Activated CD4-positive, alpha-beta T cell treated with anti-CD3 and anti-CD28 coated beads, Interleukin-2, amount 50 U/mL, for 48 hours (primary cell): ENCODE data around the gene TMEM59.
"Not testable (repeated sequence)": the region's sequence is repeated elsewhere in the genome, so short reads cannot be mapped to it uniquely, and the experiment has no call there.

Experiments
- DNase-seq, 2 experiments: peaks; one replicate each; pipeline ENCODE4 v3.0.0-alpha.2; 2020

Gene TMEM59

DNA sequence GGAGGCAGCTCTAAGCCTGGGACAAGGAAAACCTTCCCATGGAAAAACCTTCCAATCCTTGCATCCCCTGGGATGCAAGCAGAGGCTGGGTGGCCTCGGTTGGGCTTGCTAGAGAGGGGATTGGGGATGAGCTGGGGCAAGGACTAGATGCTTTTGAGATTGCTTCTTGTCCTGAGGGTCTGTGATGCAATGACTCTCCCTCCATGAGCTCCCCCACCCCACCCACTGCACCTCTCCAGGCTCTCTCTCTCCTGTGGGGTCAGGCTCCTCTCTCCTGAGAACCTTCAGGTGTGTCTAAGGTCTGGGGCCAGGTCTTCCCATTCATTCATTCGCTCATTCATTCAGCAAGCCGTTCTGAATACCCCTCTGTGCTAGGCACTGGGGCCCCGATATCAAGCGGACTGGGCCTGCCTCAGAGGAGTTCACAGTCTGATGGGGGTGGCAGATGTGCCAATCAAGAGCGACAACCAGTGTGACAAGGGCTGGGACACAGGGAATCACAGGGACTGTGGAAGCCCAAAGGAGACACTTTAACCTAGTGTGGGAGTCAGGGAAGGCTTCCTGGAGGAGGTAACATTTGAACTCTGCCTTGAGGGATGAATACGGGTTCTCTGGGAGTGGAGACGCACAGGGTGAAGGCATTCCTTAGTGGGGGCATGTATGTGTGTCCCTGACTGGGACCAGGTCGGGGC is 41.5 kb downstream of the TMEM59 start:
- no peak for DNase-seq

DNA sequence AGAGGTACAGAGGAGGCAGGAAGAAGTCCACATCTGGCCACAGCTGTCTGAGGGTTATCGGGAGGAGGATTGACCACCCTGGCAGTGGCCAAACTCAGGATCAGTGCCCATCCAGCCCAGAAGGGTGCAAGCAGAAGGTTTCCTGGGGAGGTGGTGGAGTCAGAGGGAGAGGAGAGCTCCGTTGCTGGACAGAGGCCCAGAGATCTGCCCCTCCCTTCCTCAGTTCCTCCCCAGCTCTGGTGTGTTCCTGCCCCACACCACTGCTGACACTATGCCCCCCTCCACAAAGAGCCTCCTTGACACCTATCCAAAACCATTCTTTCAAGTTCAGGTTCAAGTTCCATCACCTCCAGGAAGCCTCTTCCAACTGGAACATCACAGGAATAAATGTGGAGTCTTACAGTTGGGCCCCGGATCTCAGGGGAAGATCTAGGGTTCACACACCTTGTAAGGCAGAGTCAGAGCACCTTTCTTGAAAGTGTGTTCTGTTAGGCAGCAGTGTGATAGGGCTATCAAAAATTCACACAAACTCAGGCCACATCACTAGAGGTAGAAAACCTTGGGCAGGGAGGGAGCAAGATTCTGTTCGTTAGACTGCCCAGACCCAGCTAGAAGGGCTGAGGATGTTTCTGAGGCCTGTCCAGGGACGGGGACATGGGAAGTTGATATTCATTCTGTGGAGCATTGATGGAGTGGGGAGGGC is 42.4 kb downstream of the TMEM59 start:
- no peak for DNase-seq

DNA sequence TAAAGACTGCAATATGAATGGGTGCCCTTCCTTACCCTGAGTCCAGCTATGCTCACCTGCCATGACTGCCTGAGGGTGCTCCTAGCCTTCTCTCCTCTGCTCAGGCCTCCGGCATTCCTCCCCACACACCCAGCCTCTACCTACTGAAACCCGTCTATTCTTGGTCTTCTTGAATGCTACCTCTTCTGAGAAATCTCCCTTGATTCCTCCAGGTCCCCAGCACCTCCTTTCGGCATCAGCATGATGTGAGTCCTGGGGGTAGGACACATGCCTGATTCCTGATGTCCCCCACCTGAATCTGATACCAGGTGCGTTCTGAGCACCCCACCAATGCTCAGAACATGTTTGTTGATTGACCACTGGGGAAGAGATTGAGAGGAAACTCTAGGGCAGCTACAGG is 43.6 kb downstream of the TMEM59 start:
- no peak for DNase-seq

DNA sequence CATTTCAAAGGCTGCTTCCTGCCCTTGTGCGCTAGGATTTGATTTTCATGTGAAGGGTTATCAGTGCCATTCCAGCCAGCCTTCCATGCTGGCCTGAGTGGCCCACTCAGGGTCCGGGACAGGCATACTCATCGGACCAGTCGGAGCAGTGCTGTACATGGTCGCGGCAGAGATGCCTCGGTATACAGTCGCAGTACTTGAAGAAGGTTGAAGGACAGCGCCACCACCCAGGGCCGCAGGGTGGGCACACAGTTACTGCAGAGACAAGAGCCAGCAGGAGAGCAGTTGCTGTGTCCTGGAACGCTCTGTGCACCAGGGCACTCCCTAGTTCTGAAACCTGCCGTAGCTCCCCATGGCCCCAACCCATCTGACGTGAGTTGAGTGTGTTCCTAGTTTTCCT is 44.1 kb downstream of the TMEM59 start:
- no peak for DNase-seq

DNA sequence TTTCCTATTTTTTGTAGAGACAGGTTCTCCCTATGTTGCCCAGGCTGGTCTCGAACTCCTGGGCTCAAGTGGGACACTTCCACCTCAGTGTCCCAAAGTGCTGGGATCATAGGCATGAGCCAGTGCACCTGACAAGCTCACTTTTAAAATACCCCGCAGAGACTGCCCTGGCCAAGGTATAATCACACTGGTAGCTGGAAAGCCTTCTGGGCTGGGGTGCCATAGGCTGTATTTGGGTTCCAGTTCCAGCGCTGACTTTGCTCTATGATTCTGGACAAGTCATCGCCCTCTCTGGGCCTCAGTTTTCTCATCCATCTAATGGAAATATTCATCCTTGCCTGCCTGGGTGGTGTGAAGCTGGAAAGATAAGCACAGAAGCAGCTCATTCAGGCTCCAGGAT is 45.4 kb downstream of the TMEM59 start:
- no peak for DNase-seq

DNA sequence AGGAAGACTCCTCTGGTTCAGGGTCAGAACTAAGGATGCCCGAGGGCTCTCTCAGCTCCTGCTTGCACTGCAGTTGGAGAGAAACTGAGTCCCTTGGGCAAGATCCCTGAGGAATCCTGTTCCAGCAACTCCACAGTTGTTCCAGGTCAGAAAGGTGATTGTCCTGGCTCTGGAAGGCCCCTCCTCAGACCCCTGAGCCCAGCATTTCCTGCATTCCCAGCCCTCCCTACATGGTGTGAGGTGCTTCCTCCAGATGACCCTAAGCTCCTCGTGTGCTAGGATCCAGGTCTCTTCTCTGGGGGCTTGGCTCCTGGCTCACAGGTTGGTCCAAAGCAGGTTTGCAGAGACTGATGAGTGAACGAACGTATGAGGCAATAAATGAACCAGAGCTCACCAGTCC is 46.5 kb downstream of the TMEM59 start:
- DNase-seq, result no peak

DNA sequence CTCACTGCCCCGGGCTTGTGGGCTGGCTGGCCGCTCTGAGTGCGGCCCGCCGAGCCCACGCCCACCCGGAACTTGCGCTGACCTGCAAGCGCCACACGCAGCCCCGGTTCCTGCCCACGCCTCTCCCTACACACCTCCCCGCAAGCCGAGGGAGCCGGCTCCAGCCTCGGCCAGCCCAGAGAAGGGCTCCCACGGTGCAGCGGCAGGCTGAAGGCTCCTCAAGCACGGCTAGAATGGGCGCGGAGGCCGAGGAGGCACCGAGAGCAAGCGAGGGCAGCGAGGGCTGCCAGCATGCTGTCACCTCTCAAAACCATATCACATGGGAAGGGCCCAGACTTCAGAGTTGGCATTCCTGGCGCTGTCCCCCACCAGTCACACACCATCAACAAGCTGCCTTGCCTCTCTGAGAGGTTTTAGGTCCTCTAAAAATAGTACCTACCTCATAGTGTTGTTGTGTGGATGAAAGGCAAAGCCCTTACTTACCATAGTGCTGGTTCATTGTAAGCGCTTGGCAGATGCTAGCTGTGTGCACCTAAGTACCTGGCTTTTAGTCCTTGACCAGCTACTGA is 48.4 kb downstream of the TMEM59 start:
- no peak for DNase-seq

DNA sequence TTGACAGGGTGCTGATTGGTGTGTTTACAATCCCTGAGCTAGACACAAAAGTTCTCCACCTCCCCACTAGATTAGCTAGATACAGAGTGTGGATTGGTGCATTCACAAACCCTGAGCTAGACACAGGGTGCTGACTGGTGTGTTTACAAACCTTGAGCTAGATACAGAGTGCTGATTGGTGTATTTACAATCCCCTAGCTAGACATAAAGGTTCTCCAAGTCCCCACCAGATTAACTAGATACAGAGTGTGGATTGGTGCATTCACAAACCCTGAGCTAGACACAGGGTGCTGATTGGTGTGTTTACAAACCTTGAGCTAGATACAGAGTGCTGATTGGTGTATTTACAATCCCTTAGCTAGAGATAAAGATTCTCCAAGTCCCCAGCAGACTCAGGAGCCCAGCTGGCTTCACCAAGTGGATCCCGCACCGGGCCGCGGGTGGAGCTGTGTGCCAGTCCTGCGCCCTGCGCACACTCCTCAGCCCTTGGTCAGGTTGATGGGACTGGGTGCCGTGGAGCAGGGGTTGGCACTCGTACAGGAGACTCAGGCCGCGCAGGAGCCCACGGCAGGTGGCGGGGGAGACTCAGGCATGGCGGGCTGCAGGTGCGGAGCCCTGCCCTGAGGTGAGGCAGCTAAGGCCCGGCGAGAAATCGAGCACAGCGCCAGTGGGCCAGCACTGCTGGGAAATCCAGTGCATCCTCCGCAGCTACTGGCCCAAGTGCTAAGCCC is 49.1 kb downstream of the TMEM59 start:
- not testable (repeated sequence) for DNase-seq

DNA sequence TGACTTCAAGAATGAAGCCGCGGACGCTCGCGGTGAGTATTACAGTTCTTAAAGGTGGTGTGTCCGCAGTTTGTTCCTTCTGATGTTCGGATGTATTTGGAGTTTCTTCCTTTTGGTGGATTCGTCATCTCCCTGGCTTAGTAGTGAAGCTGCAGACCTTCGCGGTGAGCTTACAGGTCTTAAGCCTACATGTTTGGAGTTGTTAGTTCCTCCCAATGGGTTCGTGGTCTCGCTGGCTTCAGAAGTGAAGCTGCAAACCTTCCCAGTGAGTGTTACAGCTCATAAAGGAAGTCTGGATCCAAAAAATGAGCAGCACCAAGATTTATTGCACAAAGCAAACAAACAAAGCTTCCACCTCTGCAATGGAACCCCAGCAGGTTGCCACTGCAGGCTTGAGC is 49.8 kb downstream of the TMEM59 start:
- no peak for DNase-seq

DNA sequence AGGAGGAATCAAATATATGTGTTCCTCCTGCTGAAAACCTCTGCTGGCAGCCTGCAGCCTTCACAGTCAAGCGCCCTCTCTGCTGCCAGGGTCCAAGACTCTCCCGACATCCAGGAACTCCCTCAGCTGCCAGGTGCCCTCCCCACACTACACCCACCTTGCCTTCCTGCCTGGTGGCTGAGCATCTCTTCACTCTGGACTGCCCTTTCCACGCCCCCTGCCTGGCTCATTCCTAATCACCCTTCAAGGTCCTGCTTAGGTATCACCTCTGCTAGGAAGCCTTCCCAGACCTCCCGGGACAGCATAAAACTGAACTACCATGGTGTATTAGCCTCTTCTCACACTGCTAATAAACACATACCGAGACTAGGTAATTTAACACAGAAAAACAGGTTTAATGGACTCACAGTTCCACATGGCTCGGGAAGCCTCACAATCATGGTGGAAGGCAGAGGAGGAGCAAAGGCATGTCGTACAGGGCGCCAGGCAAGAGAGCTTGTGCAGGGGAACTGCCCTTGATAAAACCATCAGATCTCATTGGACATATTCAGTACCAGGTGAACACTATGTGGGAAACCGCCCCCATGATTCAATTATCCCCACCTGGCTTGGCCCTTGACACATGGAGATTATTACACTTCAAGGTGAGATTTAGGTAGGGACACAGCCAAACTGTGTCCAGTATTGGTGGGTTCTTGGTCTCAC is 50.3 kb downstream of the TMEM59 start:
- DNase-seq, result no peak

DNA sequence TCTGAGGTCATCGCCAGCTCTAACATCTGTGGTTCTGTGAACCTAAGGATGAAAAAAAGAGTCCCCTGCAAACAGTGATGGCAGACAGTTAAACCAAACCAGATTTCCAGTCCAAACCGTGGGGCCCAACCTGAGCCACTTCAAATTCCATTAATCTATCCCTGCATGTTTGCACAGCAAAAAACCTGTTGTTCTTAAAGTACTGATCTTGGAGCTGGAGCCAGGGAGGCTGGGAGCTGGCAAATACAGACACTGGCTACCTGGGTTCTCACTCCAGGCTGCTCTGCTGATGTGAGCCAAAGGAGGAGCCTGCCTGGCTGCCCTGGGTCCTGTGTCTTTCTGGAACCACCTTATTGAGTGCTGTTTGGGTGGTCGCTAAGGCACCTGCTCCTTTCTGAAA is 51.4 kb downstream of the TMEM59 start:
- DNase-seq, result no peak

DNA sequence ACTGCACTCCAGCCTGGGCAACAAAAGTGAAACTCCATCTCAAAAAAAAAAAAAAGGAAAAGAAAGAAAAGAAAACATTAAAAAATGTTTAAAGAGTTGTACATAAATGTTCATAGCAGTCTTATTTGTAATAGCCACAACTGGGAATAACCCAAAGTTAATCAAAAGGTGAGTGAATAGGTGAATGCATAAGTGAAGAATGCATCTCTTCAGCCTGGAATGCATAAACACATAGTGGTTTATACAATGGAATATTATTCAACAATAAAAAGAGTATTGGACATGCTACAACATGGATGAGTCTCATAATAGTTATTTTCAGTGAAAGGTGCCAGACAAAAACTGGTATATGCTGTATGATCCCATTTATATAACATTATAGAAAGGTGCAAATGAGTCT is 53.1 kb downstream of the TMEM59 start:
- no peak for DNase-seq

DNA sequence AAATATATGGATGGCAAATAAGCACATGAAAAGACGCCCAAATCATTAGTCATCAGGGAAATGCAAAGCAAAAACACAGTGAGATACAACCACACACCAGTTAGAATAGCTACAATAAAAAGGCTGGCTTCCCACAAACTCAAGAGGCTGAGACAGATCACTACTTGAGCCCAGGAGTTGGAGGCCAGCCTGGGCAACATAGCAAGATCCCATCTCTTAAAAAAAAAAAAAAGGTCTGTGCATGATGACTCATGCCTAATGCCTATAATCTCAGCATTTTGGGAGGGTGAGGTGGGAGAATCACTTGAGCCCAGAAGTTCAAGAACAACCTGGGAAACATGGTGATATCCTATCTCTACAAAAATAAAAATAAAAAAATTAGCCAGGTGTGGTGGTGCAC is 54.8 kb downstream of the TMEM59 start:
- no peak for DNase-seq

DNA sequence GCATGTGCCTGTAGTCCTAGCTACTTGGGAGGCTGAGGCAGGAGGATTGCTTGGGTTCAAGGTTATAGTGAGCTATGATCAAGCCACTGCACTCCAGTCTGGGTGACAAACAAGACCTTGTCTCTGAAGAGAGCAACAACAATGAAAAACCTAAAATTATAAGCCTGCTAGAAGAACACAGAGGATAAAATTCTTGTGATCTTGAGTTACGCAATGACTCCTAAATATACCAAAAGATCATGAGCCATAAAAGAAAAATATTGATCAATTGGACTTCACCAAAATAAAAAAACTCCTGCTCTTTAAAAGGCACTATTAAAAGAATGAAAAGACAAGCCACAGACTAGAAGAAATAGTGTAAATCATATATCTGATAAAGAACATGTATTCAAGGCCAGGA is 57.3 kb downstream of the TMEM59 start:
- no peak for DNase-seq

DNA sequence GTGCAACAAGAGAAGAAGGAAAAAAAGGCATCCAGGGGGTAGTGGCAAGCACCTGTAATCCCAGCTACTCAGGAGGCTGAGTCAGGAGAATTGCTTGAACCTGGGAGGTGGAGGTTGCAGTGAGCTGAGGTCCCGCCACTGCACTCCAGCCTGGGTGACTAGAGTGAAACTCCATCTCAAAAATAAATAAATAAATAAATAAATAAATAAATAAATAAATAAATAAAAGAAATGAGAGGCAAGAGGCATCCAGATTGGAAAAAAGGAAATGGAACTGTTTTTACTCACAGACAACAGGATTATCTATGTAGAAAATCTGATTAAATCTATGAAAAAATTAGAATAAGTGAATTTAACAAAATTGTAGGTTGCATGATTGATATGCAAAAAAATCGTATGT is 58.5 kb downstream of the TMEM59 start:
- DNase-seq, result not testable (repeated sequence)

DNA sequence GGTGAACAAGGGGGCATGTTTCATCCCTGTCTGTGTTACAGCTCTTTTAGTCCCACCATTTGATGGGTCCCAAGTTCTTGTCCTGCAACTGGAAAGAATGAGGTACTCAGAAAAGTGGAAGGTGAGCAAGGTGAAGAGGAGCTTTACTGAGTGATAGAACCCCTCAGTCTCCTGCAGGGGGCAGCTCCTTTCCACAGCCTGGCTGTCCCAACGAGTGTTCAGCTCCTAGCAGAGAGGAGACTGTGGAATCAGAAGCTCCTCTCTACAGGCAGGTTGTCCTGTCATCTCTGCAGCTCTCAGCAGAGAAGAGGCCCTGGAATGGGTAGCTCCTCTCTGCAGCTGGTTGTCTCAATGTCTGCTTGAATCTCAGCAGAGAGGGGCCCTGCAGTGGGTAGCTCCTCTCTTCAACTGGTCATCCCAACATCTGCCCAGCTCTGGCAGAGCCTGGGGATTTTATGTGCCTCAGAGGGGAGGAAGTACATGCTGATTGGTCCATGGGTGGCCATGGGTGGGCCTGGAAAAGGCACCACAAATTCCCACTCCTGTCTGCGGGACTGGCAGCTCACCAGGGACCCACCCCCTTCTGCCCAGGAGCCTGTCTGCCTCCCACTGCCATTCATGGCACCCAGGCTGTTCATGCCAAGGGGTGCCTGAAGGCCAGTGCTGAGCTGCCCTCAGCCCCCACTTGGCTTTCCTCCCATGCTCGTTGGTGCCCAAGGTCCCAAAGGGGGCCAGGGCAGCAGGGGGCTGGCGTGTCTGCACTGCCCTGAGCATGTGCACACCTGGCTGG is 60.7 kb downstream of the TMEM59 start:
- DNase-seq, result no peak

DNA sequence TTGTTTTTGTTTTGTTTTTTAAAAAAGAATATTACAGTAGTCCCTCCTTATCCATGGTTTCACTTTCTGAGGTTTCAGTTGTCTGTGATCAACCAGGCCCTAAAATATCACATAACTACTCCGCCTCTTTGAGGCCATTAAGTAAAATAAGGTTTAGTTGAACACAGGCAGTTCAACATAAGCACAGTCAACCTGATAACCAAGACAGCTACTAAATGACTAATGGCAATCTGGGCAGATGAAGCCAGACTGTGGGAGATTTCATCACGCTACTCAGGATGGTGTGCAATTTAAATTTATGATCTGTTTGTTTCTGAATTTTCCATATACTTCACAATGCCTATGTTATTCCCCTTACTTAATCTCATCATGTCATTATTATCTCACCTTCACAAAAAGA is 65.1 kb downstream of the TMEM59 start:
- no peak for DNase-seq

DNA sequence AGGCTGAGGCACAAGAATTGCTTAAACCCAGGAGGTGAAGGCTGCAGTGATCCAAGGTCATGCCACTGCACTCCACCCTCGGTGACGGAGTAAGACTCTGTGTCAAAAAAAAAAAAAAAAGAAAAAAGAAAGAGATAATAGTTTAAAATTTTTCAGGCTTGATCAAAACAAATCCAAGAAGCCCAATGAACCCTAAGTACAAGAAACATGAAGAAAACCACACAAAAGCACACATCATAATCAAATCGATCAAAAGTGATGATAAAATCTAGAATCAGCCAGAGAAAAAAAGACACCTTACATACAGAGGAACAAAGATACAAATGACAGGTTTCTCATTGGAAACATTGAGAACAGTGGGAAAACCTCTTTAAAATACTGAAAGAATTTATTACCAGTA is 66.5 kb downstream of the TMEM59 start:
- no peak for DNase-seq

DNA sequence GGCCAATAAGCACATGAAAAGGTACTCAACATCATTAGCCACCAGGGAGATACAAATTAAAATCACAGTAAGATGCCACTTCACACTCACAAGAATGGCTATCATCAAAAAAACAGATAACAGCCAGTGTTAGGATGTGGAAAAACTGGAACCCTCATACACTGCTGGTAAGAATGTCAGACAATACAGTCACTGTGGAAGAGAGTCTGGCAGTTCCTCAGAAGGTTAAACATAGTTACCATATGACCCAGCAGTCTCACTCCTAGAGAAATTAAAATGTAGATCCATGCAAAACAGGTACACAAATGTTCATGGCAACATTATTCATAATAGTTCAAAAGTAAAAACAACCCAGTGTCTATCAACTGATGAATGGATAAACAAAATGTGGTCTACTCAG is 68.3 kb downstream of the TMEM59 start:
- DNase-seq, result no peak

DNA sequence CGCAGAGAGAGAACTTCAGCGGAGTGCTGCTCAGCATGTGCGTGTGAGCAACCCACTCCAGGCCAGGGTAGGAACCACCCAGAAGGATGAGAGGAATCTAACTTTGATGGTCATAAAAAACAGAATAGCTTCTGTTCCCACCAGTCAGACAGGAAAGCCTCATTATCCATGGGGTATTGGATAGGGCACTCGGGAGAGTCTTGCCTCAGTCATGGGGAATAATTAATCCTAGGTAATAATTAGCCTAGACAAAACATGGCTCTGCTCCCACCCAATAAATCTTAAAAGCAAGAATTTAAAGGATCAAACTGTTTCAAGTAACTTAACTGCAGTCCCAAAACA is 70.3 kb downstream of the TMEM59 start:
- no peak for DNase-seq

DNA sequence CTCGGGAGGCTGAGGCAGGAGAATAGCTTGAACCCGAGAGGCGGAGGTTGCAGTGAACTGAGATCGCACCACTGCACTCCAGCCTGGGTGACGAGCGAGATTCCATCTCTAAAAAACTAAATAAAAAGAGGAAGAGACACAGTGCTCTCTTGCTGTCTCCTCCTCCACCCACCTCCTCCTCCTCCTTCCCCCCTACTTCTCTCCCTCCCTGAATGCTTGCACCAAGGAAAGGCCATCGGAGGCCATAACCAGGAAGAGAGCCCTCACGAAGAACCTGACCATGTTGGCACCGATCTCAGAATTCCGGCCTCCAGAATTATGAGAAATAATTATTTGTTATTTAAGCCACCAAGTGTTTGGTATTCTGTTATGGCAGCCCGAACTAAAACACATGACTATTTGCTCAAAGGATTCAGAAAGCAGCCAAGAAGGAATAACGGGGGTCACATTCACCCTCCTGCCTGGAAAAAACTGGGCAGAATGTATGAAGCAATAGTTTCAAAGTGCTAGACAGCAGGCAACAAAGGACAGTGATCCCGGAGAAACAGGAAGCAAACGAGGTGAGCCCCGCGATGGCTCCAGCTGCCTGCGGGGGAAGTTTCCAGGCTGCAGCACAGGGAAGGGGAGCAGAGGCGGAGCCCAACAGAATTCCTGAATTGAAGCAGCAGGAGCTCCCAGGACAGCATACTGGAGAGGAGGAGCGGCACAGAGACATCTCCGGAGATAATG is 70.8 kb downstream of the TMEM59 start:
- DNase-seq, result no peak

DNA sequence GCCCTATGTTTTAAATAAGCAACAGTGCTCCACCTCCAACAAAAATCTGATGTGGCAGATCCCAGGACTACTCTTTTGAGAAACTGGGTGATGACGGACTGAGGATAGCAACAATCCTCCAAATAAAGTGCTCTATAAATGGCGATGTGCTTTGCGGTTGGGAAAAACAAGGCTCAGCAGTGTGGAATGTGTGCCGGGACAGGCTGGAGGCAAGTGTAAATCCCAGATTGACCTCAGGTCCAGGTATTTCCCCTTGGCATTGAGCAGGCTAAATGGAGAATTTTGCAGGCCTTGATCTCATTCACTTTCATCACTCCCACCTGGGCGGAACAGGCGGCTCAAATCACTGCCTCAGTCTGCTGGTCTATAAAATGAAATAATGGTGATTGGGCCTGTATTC is 71.8 kb downstream of the TMEM59 start:
- no peak for DNase-seq
